IPS-18a (cell line): ENCODE results near the gene SCAF8.
"Not testable (repeated sequence)": the region's sequence is repeated elsewhere in the genome, so short reads cannot be mapped to it uniquely, and the experiment has no call there.

Experiments used
- H3K27ac ChIP-seq: one replicate; pipeline ENCODE4 v1.5.1; 2013; ENCODE audit warnings: low read length
- H3K27me3 ChIP-seq: one replicate; pipeline ENCODE4 v1.6.1; 2013; ENCODE audit warnings: mild to moderate bottlenecking, low read length; ENCODE audit not compliant: control insufficient read depth, insufficient read depth
- H3K36me3 ChIP-seq: one replicate; pipeline ENCODE4 v1.6.1; 2013; ENCODE audit warnings: low read depth, low read length; ENCODE audit not compliant: control insufficient read depth
- H3K4me1 ChIP-seq: one replicate; pipeline ENCODE4 v1.6.1; 2013; ENCODE audit warnings: low read depth, low read length; ENCODE audit not compliant: control insufficient read depth
- H3K4me3 ChIP-seq: one replicate; pipeline ENCODE4 v1.5.1; 2013; ENCODE audit warnings: low read length
- H3K9ac ChIP-seq: one replicate; pipeline ENCODE4 v1.6.1; 2013; ENCODE audit warnings: mild to moderate bottlenecking, low read length, moderate library complexity
- H3K9me3 ChIP-seq: one replicate; pipeline ENCODE4 v1.6.1; 2013; ENCODE audit warnings: low read depth, low read length; ENCODE audit not compliant: control insufficient read depth

SCAF8 gene

DNA sequence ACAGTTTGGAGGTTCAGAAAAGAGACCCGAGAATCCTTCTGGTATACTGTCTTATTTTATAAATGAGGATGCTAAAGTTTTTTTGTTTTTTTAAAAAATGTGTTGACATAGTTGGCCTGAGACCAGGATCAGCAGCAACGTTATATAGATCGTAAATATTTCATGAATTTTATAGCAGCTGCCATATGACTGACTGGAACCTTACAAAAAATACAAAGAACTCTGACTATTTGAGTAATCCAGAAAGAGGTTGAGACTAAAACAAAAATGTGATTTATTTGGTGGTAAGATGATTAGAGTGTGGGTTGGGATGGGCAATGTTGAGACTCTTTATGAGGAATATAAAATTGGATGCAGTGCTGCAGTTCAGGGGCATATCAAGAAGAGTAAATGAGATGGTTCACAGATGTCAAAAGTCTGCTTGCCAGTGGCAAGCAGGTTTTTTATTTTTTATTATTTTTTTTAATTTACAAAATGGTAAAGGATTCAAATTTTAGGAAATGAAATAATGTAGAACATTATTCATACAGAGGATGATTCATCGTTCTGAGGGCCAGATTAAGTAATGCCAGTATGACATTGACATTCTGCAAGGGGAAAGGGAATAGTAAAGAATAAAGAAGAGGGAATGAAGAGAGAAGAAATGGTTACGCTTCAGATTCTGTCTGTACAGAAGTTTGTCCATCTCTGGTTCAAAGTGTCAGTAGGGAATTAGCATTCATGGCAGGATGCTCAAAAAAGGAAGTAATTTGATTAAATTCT lies 58.5 kb downstream of the SCAF8 start:
- Histone ChIP-seq H3K9me3 (no peaks in the 10 kb centered on the region), H3K9ac (no peak overlapping the region), H3K27ac (no peak overlapping the region), H3K4me3 (no peak overlapping the region), H3K27me3 (no peaks in the 10 kb centered on the region), H3K36me3 (peaks cover 47% of the 10 kb centered on the region), H3K4me1 (no peaks in the 10 kb centered on the region)

DNA sequence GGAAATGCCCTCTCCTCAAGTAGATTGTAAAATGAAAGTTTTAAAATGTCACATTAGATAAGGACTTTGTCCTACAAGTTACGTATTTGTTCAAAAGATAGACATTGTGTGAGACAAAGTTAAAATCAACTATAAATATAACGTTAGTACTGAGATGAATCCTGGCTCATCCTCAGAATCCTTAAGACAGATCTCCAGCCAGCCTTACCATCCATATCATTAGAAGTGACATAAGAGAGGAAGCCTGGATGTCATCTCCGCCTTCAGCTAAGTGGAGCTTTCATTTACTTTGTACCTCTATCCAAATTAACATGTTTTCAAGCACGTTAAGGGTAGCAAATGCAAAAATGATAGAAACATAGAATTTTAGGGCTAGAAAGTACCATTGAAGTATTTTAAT lies 59.1 kb downstream of the SCAF8 start:
- no peaks in the 10 kb centered on the region for H3K9me3 ChIP-seq
- H3K9ac ChIP-seq = no peak overlapping the region
- no peaks in the 10 kb centered on the region for H3K27me3 ChIP-seq
- no peak overlapping the region for H3K27ac ChIP-seq
- no peak overlapping the region for H3K4me3 ChIP-seq
- H3K36me3 ChIP-seq = peaks cover 51% of the 10 kb centered on the region
- no peaks in the 10 kb centered on the region for H3K4me1 ChIP-seq

DNA sequence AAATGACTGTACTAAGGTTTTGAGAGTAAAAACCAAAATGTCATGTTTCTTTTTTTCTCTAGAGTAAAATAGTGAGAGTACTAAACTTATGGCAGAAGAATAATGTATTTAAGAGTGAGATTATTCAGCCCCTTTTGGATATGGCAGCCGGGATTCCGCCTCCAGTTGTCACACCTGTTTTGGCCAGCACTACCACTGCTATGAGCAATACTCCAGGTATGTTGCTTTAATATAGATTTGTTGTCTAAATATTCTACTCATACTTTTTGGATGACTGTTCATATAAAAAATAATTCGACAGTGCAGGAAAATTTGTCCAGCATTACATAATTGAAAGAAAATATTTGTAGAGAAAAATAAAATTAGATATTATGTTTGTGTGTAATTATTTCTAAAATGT lies 59.5 kb downstream of the SCAF8 start:
- no peaks in the 10 kb centered on the region for H3K4me1 ChIP-seq
- H3K27me3 ChIP-seq = no peaks in the 10 kb centered on the region
- no peak overlapping the region for H3K27ac ChIP-seq
- no peak overlapping the region for H3K9ac ChIP-seq
- H3K9me3 ChIP-seq = no peaks in the 10 kb centered on the region
- no peak overlapping the region for H3K4me3 ChIP-seq
- peaks cover 51% of the 10 kb centered on the region for H3K36me3 ChIP-seq

DNA sequence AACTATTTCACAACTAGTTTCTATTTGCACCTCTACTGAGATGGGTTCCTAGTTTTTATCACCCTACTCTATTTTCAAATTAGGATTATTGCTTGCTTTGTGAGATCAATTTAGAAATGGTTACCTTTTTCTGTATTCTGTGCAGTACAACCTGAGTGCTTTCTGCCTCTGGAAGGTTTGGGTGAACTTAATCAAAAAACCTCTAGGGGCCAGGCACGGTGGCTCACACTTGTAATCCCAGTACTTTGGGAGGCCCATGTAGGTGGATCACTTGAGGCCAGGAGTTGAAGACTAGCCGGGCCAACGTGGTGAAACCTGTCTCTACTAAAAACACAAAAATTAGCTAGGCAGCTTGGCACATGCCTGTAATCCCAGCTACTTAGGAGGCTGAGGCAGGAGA lies 63.3 kb downstream of the SCAF8 start:
- peaks cover 43% of the 10 kb centered on the region for H3K36me3 ChIP-seq
- no peak overlapping the region for H3K9ac ChIP-seq
- no peak overlapping the region for H3K27ac ChIP-seq
- no peaks in the 10 kb centered on the region for H3K4me1 ChIP-seq
- H3K4me3 ChIP-seq = no peak overlapping the region
- H3K27me3 ChIP-seq = no peaks in the 10 kb centered on the region
- no peaks in the 10 kb centered on the region for H3K9me3 ChIP-seq

DNA sequence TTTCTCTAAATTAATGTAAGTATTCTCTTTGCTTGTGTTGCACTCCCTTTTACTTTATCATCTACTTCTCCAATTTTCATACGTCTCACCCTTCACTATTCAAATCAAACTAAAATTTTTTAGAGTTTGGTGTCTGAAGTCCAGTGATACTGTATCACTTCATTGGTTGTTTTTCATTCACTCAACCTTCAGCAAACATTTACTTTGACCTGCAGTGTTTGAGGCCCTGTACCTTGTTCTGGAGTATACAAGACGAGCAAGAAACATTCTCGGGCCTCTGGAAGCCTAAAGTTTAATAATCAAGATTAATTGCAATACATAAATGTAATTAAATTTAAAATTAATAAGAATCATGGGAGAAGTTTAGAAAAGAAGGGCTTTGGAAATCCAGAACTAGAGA lies 64.6 kb downstream of the SCAF8 start:
- H3K4me3 ChIP-seq = no peak overlapping the region
- no peaks in the 10 kb centered on the region for H3K4me1 ChIP-seq
- H3K27ac ChIP-seq = no peak overlapping the region
- no peaks in the 10 kb centered on the region for H3K27me3 ChIP-seq
- no peaks in the 10 kb centered on the region for H3K9me3 ChIP-seq
- peaks cover 42% of the 10 kb centered on the region for H3K36me3 ChIP-seq
- H3K9ac ChIP-seq = no peak overlapping the region

DNA sequence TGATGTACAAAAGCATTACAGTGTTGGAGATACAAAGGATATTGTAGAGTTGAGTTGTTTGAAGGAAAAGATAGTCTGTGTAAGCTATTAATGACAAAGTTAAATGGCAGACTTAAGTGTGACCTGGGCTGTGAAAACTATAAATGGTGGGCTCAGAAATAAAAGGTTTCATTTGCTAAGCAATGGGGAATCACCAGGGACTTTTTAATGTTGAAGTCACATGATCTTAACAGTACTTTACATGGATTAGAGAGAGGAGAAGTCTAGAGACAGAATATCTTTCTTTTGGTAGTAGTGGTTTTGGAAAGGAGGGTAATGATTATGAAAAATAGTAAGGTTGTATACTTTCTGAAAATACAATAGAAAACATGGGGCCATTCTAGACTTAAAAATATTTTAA lies 67.1 kb downstream of the SCAF8 start:
- peaks cover 57% of the 10 kb centered on the region for H3K36me3 ChIP-seq
- no peak overlapping the region for H3K27ac ChIP-seq
- H3K4me1 ChIP-seq = no peaks in the 10 kb centered on the region

DNA sequence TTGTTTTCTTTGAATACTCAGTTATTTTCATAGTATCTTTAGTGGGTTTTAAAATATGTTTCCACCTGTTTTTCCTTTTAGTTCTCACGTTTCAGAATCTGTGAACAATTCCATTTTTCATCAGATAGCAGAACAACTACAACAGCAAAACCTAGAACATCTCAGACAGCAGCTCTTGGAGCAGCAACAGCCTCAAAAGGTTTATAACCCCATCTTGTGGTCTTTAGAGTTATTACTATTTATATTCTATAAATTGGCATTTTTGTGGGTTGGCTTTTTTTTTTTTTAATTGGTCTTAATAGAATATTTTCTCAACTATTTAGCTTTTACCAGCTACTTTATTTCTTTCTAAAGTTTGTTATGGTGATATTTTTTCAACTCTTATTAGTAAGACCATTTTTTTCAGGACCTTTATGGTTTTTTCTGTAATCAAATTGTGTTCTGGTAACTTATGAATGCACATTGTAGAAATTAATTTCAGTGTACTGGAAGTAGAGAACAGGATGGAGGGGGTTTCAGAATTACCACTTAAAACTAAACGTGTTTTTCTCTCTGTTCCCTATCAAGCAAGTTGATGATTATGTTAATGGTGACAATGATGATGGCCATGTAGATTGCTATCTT lies 72.2 kb downstream of the SCAF8 start:
- H3K9ac ChIP-seq = no peak overlapping the region
- H3K4me3 ChIP-seq = no peak overlapping the region
- H3K27ac ChIP-seq = no peak overlapping the region
- no peaks in the 10 kb centered on the region for H3K4me1 ChIP-seq
- H3K27me3 ChIP-seq = no peaks in the 10 kb centered on the region
- no peaks in the 10 kb centered on the region for H3K9me3 ChIP-seq
- H3K36me3 ChIP-seq = peaks cover 82% of the 10 kb centered on the region

More for the DNA sequence above, 67.1 kb downstream of the SCAF8 start:
- no peaks in the 10 kb centered on the region for H3K27me3 ChIP-seq
- no peak overlapping the region for H3K4me3 ChIP-seq
- H3K9ac ChIP-seq = no peak overlapping the region
- H3K9me3 ChIP-seq = no peaks in the 10 kb centered on the region

DNA sequence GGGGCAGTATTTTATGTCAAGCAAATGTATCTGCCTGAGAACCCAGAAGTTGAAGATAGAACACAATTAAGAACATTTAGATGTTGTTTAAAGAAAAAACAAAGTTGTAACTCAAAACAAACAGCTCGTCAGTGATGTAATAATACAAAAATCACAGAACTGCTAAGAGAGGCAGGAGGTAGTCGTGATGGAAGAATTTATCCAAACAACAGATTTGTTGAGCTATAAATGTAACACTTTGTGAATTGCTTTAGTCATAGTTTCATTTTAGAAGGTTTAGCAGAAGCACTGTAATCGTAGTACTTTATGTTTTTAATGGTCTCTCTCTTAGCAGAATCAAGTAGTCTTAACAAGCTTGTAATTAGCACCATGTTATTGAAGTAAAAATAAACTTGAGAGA lies 73.6 kb downstream of the SCAF8 start:
- peaks cover 89% of the 10 kb centered on the region for H3K36me3 ChIP-seq
- H3K4me1 ChIP-seq = no peaks in the 10 kb centered on the region
- no peaks in the 10 kb centered on the region for H3K9me3 ChIP-seq
- no peak overlapping the region for H3K9ac ChIP-seq
- H3K27ac ChIP-seq = no peak overlapping the region
- H3K4me3 ChIP-seq = no peak overlapping the region
- no peaks in the 10 kb centered on the region for H3K27me3 ChIP-seq

DNA sequence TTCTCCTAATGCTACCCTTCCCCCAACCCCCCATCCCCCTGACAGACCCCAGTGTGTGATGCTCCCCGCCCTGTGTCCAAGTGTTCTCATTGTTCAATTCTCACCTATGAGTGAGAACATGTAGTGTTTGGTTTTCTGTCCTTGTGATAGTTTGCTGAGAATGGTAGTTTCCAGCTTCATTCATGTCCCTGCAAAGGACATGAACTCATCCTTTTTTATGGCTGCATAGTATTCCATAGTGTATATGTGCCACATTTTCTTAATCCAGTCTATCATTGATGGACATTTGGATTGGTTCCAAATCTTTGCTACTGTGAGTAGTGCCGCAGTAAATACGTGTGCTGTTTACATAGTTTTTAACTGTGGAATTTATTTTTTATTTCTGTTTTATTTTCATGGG lies 78.4 kb downstream of the SCAF8 start:
- H3K36me3 ChIP-seq = peaks cover 93% of the 10 kb centered on the region

DNA sequence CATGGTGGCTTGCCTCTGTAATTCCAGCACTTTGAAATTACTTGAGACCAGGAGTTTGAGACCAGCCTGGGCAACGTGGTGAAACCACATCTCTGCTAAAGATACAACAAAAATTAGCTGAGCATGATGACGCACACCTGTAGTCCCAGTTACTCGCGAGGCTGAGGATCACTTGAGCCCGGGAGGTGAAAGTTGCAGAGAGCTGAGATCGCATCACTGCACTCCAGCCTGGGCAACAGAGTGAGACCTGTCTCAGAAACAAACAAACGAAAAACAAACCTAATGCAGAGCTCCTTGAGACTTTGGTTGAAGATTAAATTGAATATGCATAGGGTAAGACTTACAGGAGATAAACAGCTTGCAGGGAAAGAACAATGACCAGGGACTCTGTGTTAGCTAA lies 80.8 kb downstream of the SCAF8 start:
- H3K27ac ChIP-seq = no peak overlapping the region
- no peaks in the 10 kb centered on the region for H3K4me1 ChIP-seq
- H3K4me3 ChIP-seq = no peak overlapping the region
- H3K9ac ChIP-seq = no peak overlapping the region
- no peaks in the 10 kb centered on the region for H3K27me3 ChIP-seq
- H3K36me3 ChIP-seq = peaks cover 92% of the 10 kb centered on the region
- no peaks in the 10 kb centered on the region for H3K9me3 ChIP-seq

More for the DNA sequence above, 78.4 kb downstream of the SCAF8 start:
- not testable (repeated sequence) for H3K27me3 ChIP-seq, H3K27ac ChIP-seq, H3K9ac ChIP-seq, H3K4me1 ChIP-seq, H3K9me3 ChIP-seq, H3K4me3 ChIP-seq

DNA sequence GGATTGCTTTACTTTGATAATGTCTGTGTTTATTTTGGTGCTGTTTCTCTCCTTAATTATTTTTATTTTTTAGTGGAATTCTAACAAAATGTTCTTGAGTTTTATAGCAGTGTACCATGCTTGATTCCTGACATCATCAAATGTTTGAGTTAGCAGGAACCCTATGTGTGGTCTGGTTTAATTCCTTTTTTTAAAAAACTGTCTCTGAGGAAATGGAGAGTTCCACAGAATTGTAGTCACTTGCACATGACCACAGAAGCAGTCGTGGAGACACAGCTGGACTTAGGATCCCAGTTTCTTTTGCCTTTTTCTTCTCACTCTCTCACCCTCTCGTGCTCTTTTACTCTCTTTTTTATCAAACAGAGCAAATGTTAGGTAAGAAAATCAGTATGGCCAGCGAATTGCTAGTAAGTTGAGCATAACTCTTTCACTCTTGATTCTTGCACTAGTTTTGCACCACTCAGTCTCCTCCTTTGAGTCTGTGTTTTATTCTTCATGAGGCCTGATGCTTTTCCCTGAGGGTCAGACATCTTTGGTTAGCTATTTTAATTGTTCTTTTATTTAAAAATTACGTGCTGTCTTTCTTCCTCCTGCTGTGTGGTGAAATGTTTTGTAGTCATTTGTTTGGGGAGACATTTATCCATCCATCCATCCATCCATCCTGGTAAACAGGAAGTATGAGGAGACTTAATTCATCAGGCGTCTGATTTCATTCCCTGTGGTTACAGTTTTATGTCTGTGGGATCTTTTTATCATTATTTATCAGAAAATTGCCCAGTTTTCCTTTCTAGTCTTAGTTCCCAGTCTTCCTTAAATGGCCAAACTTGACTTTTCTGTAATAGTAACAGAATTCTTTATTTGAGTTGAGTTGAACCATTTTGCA lies 83.0 kb downstream of the SCAF8 start:
- H3K4me3 ChIP-seq = no peak overlapping the region
- no peak overlapping the region for H3K27ac ChIP-seq
- no peak overlapping the region for H3K9ac ChIP-seq
- no peaks in the 10 kb centered on the region for H3K9me3 ChIP-seq
- H3K36me3 ChIP-seq = peaks cover 92% of the 10 kb centered on the region
- no peaks in the 10 kb centered on the region for H3K4me1 ChIP-seq
- no peaks in the 10 kb centered on the region for H3K27me3 ChIP-seq
